VCaP (cell line): ENCODE data around the gene KCNC1.
A peak's percentile ranks its signal among the peaks of the same experiment; 100 is the strongest.

Source experiments
- H3K27ac ChIP-seq: fragments of 450-650 bp; 2 replicates; pipeline ENCODE4 v1.5.1; 2017
- CTCF ChIP-seq: fragments of 450-650 bp; conservative IDR thresholded peaks from 2 replicates; pipeline ENCODE4 v1.5.1; 2017; ENCODE audit warnings: mild to moderate bottlenecking, moderate library complexity

Gene KCNC1

GRCh38 chr11:17722000-17722643 lies 12.5 kb upstream of the KCNC1 start:
- no peak overlapping the region for H3K27ac ChIP-seq
- peak; percentile 64 for TF ChIP-seq CTCF

- TF ChIP-seq CTCF, result no peak
- H3K27ac ChIP-seq, result no peak overlapping the region
Observed at GRCh38 chr11:17724020-17724908, 10.3 kb upstream of the KCNC1 start.

GRCh38 chr11:17725174-17725573 lies 9.4 kb upstream of the KCNC1 start:
- no peak overlapping the region for H3K27ac ChIP-seq
- TF ChIP-seq CTCF, result no peak

- H3K27ac ChIP-seq, result no peak overlapping the region
- no peak for TF ChIP-seq CTCF
Observed at GRCh38 chr11:17730137-17730536, 4.4 kb upstream of the KCNC1 start.

GRCh38 chr11:17730608-17731462 lies 3.7 kb upstream of the KCNC1 start:
- peak overlapping the region; percentile 70 for H3K27ac ChIP-seq
- peak; percentile 92 for TF ChIP-seq CTCF

- TF ChIP-seq CTCF, result no peak
- no peak overlapping the region for H3K27ac ChIP-seq
Observed at GRCh38 chr11:17733261-17733660, 1.3 kb upstream of the KCNC1 start.
